Measurements from ENCODE around the gene CLDND1. TPM values are rescaled to one million over a fixed set of nuclear protein-coding genes. Genes with fewer than 3 reads are reported as not detected.

Gene CLDND1
- total and polyA plus RNA-seq, 10 of the 15 experiments (the other 5 are each of a cell fraction or from before 2014, with no cell fraction given), result 97.8 to 225 (median 152) TPM

GRCh38 chr3:98522544-98523281 lies at the start of gene CLDND1 (continued):
- TF ChIP-seq ZZZ3 (IDR thresholded peaks at IDR 0.05; ENCODE audit: control insufficient read depth, insufficient read length, low read depth) (no peak), ZNF274 (IDR thresholded peaks at IDR 0.05; ENCODE audit: insufficient read depth, insufficient read length) (no peak), CREB1 (IDR thresholded peaks at IDR 0.05; ENCODE audit: low read depth) (peak; percentile 84), GATAD2B (conservative IDR thresholded peaks at IDR 0.05; ENCODE audit: low read depth) (peak; percentile 89), LARP7 (IDR thresholded peaks at IDR 0.05) (peak; percentile 90), NKRF (conservative IDR thresholded peaks at IDR 0.05) (peak; percentile 72), STAT1 (conservative IDR thresholded peaks at IDR 0.05) (no peak), SRF (IDR thresholded peaks at IDR 0.05; ENCODE audit: low read depth in 2 of 2, low read length in 2 of 2) (peak in 1 of 2 experiments; percentile 62; a peak in 1 of 4 replicates), ZNF384 (IDR thresholded peaks at IDR 0.05; ENCODE audit: borderline replicate concordance, low read depth, low read length) (no peak; the same call in 1 of the 2 replicates), RUNX3 (IDR thresholded peaks at IDR 0.05; ENCODE audit: low read length) (peak; percentile 62), EED (IDR thresholded peaks at IDR 0.05; ENCODE audit: low read depth) (peak; percentile 42; the same call in 1 of the 2 replicates), KDM1A (IDR thresholded peaks at IDR 0.05; ENCODE audit: borderline replicate concordance) (no peak), IRF3 (IDR thresholded peaks at IDR 0.05) (no peak), MTA2 (IDR thresholded peaks at IDR 0.05; ENCODE audit: low read depth) (no peak), ELK1 (IDR thresholded peaks at IDR 0.05; ENCODE audit: low read depth, low read length) (peak; percentile 19; the same call in 1 of the 2 replicates), NR2C2 (IDR thresholded peaks at IDR 0.05; ENCODE audit: borderline replicate concordance, control insufficient read depth, insufficient read length, low read depth) (no peak)
- TF ChIP-seq, protein P1, sequence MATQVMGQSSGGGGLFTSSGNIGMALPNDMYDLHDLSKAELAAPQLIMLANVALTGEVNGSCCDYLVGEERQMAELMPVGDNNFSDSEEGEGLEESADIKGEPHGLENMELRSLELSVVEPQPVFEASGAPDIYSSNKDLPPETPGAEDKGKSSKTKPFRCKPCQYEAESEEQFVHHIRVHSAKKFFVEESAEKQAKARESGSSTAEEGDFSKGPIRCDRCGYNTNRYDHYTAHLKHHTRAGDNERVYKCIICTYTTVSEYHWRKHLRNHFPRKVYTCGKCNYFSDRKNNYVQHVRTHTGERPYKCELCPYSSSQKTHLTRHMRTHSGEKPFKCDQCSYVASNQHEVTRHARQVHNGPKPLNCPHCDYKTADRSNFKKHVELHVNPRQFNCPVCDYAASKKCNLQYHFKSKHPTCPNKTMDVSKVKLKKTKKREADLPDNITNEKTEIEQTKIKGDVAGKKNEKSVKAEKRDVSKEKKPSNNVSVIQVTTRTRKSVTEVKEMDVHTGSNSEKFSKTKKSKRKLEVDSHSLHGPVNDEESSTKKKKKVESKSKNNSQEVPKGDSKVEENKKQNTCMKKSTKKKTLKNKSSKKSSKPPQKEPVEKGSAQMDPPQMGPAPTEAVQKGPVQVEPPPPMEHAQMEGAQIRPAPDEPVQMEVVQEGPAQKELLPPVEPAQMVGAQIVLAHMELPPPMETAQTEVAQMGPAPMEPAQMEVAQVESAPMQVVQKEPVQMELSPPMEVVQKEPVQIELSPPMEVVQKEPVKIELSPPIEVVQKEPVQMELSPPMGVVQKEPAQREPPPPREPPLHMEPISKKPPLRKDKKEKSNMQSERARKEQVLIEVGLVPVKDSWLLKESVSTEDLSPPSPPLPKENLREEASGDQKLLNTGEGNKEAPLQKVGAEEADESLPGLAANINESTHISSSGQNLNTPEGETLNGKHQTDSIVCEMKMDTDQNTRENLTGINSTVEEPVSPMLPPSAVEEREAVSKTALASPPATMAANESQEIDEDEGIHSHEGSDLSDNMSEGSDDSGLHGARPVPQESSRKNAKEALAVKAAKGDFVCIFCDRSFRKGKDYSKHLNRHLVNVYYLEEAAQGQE (IDR thresholded peaks at IDR 0.05; ENCODE audit: low read depth, low read length), result no peak
- TF ChIP-seq, protein P2, sequence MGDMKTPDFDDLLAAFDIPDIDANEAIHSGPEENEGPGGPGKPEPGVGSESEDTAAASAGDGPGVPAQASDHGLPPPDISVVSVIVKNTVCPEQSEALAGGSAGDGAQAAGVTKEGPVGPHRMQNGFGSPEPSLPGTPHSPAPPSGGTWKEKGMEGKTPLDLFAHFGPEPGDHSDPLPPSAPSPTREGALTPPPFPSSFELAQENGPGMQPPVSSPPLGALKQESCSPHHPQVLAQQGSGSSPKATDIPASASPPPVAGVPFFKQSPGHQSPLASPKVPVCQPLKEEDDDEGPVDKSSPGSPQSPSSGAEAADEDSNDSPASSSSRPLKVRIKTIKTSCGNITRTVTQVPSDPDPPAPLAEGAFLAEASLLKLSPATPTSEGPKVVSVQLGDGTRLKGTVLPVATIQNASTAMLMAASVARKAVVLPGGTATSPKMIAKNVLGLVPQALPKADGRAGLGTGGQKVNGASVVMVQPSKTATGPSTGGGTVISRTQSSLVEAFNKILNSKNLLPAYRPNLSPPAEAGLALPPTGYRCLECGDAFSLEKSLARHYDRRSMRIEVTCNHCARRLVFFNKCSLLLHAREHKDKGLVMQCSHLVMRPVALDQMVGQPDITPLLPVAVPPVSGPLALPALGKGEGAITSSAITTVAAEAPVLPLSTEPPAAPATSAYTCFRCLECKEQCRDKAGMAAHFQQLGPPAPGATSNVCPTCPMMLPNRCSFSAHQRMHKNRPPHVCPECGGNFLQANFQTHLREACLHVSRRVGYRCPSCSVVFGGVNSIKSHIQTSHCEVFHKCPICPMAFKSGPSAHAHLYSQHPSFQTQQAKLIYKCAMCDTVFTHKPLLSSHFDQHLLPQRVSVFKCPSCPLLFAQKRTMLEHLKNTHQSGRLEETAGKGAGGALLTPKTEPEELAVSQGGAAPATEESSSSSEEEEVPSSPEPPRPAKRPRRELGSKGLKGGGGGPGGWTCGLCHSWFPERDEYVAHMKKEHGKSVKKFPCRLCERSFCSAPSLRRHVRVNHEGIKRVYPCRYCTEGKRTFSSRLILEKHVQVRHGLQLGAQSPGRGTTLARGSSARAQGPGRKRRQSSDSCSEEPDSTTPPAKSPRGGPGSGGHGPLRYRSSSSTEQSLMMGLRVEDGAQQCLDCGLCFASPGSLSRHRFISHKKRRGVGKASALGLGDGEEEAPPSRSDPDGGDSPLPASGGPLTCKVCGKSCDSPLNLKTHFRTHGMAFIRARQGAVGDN (IDR thresholded peaks at IDR 0.05), result peak; percentile 82
